ENCODE data around the gene MYL10.

Gene MYL10

DNA sequence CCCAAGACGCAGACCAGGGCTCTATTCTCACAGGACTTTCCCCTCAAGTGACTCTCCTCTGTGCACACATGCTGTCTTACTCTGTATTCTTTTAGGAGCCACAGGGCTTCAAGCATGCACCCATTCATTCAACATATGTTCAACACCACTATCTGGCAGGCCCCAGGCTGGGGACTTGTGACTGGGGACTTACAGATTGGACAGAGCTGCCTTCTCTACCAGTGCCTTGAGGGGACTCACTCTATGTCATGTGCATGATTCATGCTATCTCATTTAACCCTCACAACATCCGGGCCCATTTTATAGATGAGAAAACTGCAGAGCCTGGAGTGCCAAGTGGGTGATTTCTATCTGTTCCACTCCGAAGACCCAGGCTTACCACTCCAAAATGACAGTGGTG lies 34.3 kb downstream of the MYL10 start:
- no peak for DNase-seq

DNA sequence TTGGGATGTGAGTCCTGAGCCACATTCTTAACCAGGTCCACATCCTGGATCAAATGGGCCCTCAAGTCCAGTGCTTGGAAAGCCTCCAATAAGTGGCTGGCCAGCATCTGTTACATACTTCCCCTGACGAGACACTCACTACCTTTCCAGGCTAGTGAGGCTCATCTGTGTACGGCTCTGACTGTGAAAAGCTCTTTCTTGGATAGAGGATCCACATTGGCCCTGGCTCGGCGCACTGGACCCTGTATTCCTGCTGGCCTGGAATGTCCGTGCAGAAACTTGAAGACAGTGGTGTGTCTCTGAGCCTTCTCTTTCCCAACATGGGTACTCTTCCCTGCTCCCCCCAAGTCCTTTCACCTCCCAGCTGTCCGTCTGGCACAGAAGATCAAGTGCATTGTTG lies 35.5 kb downstream of the MYL10 start:
- no peak for DNase-seq

DNA sequence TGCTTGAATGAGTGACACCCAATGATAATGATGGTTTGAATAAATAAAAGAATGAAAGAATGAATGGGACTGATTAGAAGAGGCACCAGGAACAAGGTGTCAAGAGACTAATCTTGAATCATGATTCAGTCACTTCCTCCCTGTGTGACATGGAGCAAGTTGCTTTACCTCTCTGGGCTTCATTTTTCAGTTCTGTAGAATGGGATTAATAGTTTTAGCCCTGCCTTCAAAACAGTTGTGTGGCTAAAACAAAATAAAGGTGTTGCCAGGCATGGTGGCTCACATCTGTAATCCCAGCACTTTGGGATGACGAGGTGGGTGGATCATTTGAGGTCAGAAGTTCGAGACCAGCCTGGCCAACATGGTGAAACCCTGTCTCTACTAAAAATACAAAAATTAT lies 37.6 kb downstream of the MYL10 start:
- DNase-seq: no peak

DNA sequence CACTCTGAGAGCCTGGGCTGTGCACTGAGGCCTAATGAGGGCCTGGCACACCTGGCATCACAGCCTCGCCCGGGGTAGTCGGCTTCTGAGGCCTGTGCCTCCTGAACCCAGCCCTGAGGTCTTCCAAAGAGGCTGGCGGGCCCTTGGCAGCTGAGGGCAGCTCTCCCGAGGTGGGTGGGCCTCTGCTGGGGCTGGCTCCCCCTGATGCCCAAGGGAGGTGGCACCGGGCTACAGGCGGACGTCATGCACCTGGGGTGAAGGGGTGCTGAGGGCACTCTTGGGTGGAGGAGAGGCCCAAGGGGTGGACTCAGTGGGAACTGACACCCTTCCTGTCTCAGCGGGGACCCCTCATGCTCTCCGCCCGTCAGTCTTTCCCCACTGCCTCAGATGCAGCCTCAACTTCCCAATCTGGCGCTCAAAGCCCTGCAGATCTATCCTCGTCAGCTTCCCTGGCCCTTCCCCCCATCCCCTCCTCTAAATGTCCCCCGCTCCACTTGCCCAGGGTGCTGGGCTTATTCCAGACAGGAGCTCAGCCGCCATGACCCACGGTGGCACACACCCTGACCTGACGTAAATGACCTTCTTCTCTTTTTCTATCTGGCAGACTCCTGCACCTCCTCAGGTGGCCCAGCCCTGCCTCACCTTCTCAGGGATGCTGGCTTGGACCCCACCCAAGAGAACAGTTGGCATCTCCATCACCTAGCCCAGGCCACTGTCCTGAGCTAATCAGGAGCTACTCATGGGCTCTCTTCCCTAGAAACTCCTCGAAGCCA lies 38.2 kb downstream of the MYL10 start:
- no peak for DNase-seq

DNA sequence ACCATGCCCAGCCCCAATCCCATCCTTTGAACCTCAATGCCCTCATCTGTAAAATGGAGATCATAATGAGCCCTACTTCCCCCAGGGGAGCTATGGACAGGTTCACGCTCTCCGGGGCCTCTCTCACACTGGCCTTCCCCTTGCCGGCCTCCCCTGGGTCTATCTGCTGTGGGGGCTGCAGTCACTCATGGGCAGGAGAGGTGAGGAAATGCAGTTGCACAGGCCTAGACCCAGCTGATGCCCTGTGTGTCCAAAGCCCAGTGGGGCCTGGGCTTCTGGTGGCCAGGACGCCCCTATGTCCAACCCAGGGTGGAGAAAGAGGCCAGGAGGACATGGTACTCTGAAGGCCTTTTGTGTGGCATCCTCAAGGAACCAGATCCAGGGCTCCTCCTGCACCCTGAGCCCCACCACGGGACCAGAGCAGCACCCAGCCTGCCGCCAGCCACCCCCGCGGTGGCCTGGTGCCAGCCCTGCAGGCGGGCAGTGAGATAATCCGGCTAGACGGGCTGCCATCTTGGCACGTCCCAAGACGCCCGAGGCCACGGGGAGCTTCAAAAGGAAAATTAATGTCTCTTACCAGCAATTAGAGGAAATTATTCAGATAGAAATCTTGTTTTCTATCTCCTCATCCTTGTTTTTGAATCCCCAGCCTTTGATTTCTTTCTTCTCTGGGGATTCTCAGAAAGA lies 39.0 kb downstream of the MYL10 start:
- no peak for DNase-seq

GRCh38 chr7:101589052-101589451 lies 40.0 kb downstream of the MYL10 start:
- DNase-seq: no peak

DNA sequence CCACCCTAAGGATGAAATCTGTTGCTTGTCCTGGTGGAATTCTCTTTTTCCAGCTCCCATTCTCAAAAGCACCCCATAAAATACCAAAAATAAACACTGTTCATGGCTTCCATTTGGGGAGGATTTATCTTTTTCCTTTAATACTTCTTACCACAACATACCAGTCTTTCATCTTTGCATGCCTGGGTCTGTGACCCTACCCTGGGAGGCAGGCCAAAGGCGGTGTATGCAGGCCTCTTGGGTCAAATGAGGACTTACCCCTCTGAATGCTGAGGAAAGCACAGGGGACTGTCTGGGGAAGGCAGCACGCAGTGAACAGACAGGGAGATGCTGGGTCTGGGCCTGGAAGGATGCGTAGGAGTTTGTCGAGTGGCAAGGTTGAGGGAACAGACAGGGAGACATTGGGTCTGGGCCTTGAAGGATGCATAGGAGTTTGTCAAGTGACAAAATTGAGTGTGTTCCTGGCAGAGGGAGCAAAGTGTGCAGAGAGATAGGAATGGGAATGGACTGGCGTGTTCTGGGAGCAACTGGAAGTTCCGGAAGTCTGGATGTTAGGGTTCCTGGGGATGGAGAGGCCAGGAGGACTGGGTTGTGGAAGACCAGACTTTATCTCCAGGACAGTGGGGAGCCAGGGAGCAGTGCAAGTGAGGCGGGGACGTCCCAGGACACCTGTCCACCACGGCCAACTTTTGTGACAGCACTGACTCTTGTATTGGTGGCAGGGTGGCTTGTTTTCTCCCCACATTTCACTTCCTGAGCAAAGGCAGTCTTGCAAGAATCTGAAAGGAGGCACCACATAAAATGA lies 40.8 kb downstream of the MYL10 start:
- no peak for DNase-seq

- no peak for DNase-seq
Observed at GRCh38 chr7:101586906-101587677, 42.0 kb downstream of the MYL10 start.

- no peak for DNase-seq
Observed at GRCh38 chr7:101586078-101586905, 42.8 kb downstream of the MYL10 start.

DNA sequence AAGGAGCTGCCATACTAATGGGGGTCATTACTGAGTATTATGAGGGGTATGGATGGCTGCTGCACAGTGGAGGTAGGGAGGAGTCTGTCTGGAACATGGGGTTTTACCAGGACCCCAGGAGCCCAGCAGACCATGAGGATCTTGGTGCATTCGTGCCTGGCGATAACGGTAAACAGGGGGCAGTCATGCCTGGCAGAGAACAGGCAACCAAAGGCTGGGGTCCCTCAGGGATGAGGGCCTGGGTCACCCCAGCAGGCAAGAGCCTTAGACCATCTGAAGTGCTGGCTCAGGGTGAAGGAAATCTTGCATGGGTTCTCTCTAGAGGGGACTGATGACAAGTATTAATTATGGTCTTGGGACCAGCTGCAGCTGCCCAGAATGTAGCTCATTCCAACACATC lies 46.1 kb downstream of the MYL10 start:
- no peak for DNase-seq

DNA sequence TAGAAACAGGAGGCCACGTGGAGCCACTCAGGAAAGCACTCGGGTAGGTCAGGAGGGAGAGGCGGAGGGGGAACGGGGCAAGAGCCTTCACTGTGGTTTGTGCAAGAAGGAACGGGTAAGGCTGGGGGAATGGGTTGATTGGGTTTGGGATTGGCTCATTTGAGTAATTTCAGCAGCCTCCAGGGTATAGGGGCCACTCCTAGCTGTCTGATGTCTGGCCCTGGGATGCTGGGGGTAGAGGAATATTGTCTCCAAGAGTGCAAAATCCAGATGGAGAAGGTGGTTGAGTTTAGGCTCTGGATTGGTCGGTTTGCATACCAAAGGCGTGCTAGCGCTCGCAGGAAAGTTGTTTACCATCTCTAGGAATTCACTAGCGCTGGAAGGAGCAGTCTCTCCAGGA lies 47.2 kb downstream of the MYL10 start:
- no peak for DNase-seq

DNA sequence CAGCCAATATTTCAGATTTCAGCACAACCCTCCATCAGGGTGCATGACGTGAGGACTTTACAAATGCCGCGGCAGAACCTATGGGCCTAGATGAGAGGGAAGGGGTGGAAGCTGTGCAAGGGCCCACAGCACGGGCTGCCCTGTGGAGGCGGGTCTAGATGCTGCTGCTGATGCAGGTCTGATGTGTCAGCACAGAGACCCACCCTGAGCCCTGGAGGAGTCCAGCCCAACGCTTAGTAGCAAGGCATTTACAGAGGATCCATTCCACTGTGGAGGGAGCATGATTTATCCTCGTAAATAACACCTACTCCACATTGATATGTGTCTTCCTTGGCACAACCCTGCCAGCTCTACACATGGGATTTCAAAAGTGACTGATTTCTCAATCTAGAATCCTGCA lies 48.5 kb downstream of the MYL10 start:
- DNase-seq: no peak

DNA sequence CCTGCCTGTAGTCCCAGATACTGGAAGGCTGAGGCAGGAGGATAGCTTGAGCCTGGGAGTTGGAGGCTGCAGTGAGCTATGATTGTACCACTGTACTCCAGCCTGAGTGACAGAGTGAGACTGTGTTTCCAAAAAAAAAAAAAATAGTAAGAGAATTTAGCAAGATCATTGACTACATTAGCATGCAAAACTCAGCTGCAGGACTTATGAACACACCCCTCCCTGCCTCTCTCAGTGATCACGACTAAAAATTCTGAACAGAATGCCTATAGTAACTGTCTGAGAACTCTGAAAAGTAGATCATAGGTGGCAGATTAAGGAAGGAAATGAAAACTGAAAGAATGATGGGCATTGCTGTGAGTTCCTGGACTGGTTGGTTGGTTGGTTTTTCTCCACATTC lies 50.5 kb downstream of the MYL10 start:
- no peak for DNase-seq

GRCh38 chr7:101576998-101577397 lies 52.1 kb downstream of the MYL10 start:
- no peak for DNase-seq

DNA sequence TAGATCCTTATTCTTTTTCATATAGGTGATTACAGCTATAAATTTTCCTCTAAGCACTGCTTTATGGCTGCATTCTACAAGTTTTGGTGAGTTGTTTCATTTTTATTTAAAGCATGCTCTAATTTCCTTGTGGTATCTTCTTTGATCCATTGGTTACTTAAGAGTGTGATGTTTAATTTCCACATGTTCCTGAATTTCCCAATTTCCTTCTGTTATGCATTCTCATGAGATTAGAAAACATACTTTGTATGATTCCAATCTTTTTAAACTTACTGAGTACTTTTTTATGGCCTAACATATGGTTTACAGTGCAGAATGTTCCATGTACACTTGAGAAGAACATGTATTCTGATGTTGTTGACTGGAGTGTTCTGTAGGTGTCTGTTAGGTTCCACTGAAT lies 53.4 kb downstream of the MYL10 start:
- no peak for DNase-seq

GRCh38 chr7:101575168-101575567 lies 53.9 kb downstream of the MYL10 start:
- DNase-seq: no peak

DNA sequence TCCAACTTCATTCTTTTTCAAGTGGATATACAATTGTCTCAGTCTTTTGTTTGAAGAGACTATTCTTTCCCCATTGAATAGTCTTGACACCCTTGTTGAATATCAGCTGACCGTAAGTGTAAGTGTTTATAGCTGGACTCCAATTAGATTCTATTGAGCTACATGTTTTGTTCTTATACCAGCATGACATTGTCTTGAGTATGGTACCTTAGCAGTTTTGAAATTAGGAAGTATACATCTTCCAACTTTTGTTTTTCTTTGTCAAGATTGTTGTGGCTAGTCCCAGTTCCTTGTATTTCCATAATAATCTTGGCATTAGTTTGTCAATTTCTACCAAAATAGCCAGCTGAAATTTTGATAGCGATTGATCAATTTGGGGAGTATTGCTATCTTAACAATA lies 56.9 kb downstream of the MYL10 start:
- no peak for DNase-seq

DNA sequence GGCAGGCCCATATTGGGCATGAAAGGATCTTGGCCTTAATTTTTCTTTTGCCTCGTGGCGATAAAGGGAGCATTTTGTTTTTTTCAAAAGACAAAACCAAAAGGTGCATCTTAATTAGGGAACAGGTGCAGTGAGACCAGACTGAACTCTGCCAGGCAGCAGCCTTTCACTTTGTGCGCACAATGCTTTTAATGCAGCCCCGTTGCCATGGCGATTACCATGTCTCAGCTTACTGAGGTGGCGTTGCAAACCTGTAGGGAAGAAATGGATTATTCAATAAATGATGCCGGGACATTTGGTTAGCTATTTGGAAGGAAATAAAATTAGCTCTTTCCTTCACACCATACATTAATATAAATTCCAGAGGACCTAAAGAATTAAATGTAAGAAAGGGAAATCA lies 61.9 kb downstream of the MYL10 start:
- no peak for DNase-seq

DNA sequence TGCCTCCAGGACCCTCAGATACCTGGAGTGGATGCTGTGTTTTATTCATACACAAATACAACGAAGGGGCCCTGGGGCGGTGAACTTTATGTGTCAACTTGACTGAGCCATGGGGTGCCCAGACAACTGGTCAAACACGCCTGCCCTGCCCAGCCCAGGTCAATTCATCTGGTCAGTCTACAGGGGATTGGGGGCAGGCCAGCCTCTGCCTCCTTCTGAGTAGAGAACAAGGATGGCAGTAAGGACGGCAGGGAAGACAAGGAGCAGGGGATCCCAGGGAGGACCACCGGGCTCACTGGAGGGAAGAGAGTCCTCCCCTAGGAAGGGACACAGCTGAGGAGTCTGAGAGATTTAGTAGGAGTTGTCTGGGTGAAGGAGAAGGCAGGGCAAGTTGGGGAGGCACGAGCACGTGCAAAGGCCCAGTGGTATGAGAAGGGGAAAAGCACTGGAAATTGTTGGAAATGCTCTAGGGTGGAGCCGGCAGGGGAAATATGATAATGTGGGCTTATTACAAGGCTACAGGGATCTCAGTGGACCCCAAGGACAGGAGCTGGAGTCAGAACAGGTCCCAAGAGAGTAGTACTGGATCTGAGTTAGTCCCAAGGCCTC lies 63.4 kb downstream of the MYL10 start:
- no peak for DNase-seq

- DNase-seq: no peak
Observed at GRCh38 chr7:101564778-101565211, 64.3 kb downstream of the MYL10 start.

GRCh38 chr7:101563943-101564777 lies 64.9 kb downstream of the MYL10 start:
- no peak for DNase-seq
